Left kidney (tissue), 2 donors: ENCODE data around the gene WIPF3. TPM values are rescaled to one million over a fixed set of nuclear protein-coding genes. Genes with fewer than 3 reads are reported as not detected.
"Not testable (repeated sequence)": the region's sequence is repeated elsewhere in the genome, so short reads cannot be mapped to it uniquely, and the experiment has no call there.

Experiments used
- DNase-seq: peaks from one replicate; pipeline ENCODE4 v3.0.0-alpha.2; 2013
- polyA plus RNA-seq: library from polyadenylated mRNA; unstranded; fragments of 120-200 nt; gene quantifications from one replicate; pipeline ENCODE4 v1.2.1, GENCODE V29; 2013; ENCODE audit not compliant: insufficient read length

The WIPF3 gene
- polyA plus RNA-seq, 1 donor, result 5.9 TPM

DNA sequence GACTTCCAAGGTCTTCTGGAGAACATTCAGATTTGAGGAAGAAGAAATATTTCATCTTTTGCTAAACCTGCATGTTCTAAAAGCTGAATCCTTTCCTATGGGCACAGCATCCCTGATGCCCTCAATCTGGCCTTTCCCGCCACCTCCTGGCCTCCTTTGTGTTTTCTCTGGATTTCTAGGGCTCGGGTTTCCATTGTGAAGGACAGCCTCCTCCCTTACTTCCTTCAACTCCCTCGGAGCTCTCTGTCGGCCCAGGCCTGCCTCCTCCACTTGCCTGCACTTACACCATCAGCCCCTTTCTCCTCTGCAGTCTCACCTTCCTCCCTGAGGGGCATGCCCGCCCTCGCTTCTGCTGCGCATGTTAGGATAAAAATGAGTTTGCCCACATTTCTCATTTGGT lies 75.4 kb downstream of the WIPF3 start:
- DNase-seq, result no peak

DNA sequence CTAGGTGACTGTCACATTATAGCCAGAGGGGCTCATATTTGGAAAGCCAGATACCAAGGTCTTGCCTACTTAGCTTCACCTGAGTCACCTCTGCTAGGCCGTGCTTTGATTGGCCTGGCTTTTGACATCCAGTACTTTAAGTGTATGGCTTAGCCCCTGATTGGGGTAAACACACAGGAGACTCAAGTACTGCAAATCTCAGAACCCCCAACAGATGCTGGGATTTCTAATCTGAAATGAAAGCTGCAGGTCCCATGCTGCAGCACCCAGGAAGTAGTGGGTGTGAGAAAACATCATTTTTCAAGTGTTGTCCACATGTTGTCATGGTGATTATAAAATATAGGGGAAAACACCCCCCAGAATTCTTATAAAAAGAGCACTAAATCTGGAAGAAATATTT lies 76.2 kb downstream of the WIPF3 start:
- no peak for DNase-seq

DNA sequence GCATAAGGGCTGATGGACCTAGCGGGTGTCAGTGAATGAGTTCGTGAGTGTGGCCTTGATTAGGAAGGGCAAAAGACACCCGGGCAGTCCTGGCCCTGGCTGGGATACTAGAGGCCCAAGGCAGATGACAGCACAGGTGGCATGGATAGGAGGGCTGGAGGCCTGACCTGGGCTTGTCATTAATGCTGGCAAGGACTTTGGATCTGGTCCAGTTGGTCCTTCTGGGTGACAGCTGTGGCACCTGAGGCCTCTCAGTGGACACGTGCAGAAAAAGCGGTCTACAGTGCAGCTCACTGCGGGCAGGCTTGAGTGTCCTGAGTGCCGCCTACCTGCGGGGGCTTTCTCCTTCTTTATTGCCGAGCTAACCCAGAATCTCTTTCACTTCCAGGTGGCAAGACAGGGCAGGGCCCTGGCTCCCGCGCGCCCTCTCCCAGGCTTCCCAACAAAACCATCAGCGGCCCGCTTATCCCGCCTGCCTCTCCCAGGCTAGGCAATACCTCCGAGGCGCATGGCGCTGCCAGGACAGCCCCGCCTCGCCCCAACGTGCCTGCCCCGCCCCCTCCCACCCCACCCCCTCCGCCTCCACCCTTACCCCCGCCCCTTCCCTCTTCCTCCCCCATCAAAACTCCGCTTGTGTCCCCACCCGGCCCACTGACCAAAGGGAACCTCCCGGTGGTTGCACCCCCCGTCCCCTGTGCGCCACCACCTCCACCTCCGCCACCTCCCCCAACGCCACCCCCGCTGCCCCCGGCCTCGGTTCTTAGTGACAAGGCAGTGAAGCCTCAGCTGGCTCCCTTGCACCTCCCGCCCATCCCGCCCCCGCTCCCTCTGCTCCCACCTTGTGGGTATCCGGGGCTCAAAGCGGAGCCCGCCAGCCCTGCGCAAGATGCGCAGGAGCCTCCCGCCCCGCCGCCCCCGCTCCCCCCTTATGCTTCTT lies 77.4 kb downstream of the WIPF3 start:
- DNase-seq, result no peak

DNA sequence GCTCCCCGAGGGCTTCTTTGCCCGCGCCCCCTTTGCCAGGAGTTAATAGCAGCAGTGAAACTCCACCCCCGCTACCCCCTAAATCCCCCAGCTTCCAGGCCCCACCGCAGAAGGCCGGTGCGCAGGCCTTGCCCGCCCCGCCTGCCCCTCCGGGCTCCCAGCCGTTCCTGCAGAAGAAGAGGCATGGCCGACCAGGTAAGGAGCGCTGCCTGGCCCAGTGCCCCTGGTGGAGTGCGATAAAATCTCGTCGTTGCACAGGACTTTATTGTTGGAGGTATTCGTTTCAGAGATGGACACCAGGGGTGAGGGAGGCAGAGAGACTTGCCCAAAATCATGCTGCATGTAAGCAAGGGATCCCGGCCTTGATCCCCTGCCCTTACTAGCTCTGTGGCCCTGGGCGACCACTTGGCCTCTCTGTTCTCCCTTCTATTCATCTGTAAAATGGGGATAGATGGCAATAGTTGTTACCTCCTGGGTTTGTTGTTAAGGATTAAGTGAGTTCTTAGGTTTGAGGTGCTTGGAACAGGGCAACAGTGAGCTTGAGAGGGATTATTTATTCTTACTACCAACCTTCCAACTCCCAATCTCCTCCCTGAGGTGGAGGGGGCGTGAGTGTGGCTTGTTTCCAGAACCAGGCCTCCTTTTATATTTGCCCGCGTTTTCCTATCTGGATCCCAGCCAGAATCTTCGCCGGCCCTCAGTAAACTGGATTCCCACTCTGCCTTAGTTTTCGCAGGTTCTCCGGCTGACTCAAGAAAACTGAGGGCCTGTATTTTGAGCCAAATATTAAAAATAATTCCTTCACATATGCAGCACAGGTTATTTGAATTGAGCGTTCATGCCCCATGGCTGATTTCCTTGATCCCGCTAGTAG lies 78.3 kb downstream of the WIPF3 start:
- no peak for DNase-seq

DNA sequence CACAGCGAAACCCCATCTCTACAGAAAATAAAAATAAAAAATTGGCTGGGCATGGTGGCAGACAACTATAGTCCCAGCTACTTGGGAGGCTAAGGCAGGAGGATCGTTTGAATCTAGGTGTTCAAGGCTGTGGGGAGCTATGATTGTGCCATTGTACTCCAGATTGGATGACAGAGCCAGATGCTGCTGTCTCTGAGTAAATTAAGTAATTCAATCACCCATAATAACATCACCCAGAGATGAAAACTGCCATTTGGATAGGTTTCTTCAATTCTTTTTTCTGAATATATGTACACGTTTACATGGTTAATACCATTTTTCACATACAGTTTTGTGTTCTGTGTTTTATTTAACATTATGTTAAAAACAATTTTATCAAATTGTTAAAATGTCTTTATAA lies 79.3 kb downstream of the WIPF3 start:
- DNase-seq, result no peak

DNA sequence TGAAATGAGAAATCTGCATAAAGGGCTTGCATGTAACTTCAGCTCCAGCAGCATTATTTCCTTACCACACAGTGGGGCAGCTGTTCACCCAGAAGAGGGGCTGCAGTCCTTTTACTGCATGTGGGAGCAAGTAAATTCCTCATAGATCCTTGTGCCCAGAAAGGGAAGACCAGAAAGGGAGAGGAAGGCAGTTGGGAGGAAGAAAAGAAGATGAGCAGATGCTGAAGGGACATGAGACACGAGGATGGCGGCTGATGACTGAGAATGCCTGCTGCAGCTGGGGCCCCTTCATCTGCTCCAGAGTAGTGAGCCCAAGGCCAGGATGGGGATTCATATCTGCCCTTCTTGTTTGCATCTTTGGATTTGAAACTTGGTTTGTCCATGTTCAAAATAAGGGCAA lies 80.5 kb downstream of the WIPF3 start:
- no peak for DNase-seq

DNA sequence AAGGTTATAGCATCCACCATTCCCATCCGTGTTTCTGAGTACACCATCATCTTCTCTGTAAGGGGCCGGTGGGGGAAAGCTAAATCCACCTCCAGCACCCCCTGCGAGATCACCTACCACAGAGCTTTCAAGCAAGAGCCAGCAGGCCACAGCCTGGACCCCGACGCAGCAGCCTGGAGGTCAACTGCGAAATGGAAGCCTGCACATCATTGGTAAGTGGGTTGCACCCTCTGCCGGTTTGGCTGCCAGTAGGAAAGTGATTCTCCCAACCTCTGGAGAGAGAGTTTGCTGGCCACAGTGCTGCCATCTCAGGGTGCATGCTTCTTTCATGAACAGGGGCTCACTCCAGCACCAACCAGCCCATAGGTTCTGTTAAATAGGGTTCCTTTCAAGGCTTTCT lies 81.7 kb downstream of the WIPF3 start:
- no peak for DNase-seq

DNA sequence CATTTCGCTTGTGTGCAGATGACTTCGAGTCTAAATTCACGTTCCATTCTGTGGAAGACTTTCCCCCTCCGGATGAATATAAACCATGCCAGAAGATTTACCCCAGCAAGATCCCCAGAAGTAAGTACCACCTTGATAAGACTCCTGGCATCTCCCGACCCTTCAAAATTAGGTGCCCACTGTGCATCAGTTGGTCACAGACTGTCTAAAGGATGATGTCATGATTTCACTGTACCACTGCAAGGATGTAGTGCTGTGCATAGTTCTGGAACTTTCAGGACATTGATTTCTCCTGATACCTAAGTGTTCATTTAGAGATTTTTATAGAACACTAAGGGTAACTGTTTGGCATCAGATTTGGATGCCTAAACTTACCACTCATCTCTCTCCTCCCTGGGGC lies 83.0 kb downstream of the WIPF3 start:
- DNase-seq, result no peak

DNA sequence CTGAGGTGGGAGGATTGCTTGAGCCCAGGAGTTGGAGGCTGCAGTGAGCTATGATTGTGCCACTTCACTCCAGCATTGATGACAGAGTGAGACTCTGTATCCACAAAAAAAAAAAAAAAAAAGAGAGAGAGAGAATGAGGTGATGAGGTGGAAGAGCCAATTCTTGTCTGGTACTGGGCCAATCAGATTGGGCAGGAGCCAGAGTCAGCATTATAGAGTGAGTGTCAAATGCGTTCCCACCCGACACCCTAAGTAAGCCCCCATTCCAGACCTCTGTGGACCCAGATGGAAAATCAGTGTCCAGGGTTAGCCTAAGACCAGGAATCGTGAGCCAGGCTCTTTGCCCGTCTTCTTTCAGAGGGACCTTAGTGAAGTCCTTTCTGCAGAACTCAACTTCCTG lies 83.9 kb downstream of the WIPF3 start:
- DNase-seq, result no peak

DNA sequence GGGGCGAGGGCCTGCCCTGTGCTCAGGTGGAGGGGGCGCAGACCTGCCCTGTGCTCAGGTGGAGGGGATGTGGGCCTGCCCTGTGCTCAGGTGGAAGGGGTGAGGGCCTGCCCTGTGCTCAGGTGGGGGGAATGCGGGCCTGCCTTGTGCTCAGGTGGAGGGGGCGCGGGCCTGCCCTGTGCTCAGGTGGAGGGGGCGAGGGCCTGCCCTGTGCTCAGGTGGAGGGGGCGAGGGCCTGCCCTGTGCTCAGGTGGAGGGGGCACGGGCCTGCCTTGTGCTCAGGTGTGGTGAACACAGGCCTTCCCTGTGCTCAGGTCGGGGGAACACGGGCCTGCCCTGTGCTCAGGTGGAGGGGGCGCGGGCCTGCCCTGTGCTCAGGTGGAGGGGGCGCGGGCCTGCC lies 84.5 kb downstream of the WIPF3 start:
- not testable (repeated sequence) for DNase-seq

DNA sequence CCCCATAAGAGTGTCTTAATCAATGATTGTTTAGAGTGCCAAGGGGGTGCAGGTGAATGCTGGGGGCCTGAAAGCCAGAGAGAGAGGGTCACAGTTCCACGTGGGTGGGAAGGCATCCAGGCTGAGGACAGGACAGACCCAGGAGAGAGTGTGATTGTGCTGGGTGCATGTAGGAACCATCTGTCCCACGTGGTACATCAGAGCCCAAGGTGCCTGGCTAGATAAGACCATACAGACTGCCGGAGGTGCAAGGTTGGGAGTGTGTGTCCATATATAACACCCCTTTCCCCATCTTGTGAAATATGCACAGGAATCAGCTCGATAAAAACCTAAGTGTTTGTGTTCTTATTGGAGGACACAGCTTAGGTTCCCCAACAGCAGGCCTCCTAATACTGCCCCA lies 85.5 kb downstream of the WIPF3 start:
- no peak for DNase-seq

DNA sequence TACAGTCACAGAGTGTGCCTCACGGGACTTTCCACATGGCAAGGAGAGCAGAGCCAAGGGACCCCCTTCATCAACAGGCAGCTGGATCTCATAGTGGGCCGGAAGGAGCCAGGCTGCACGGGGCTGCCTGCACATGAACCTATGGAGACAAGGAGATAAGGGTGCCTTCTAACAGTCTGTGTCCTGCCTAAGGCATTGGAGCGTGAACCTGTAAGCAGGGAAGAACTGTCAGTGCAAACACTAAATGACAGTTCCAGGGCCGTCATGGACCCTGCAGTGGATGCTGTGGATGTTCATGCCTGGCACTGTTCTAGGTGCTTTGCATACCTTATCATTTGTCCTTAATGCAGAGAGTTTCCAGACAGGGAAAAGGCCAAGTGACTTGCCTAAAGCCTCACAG lies 85.9 kb downstream of the WIPF3 start:
- DNase-seq, result no peak

DNA sequence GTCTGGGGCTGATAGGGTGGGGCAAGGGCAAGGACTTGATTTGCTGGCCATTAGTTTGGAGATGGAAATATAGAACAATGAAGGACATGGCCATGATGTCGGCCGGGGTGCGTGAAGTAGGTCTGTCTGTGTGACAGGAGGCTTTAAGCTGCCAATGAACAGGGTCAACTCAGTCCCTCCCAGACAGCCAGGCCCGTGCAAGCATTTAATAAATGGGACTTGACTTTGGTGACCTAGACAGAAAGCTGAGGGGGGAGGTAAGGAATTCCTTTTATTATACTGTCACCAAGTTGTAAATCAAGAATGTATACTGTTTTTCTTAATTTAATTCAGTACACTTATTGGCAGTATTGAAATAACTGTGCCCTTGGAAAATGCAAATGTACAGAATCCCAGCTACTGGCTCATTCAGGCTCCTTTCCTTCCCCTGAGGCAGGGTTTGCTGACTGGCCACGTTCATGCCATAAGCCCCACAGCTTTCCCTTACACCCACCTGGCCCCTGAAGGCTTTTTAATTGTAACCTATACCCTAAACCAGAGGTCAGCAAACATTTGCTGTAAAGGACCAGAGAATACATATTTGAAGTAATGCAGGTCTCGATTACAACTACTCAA lies 87.2 kb downstream of the WIPF3 start:
- DNase-seq, result no peak

DNA sequence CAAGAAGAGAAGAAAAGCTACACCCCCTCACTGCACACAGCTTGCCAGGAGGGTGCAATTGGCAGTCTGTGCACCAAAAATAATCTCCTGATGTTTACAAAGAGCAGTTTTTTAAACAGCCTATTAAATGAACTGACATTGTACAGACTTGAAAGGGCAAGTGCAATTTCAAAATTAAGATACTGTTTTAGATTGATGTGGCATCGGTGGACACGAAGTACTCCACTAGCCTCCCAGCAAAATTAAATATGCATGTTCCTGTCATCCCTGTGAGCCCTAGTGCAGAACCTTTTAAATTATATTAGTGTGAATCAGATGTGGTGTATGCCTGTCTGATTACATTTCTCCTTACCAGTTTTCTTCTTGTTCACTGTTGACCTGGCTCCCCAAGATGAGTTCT lies 87.9 kb downstream of the WIPF3 start:
- DNase-seq, result no peak

DNA sequence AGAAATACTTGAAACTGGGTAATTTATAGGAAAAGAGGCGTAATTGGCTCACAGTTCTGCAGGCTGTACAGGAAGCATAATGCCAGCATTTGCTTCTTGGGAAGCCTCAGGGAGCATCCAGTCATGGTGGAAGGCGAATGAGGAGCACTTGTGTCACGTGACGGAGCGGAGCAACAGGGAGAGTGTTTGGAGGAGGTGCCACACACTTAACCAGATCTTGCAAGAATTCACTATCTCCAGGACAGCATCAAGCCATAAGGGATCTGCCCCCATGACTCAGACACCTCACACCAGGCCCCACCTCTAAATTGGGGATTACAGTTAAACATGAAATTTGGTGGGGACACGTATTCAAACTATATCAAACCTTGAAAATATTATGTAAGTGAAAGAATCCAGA lies 89.3 kb downstream of the WIPF3 start:
- DNase-seq, result no peak

DNA sequence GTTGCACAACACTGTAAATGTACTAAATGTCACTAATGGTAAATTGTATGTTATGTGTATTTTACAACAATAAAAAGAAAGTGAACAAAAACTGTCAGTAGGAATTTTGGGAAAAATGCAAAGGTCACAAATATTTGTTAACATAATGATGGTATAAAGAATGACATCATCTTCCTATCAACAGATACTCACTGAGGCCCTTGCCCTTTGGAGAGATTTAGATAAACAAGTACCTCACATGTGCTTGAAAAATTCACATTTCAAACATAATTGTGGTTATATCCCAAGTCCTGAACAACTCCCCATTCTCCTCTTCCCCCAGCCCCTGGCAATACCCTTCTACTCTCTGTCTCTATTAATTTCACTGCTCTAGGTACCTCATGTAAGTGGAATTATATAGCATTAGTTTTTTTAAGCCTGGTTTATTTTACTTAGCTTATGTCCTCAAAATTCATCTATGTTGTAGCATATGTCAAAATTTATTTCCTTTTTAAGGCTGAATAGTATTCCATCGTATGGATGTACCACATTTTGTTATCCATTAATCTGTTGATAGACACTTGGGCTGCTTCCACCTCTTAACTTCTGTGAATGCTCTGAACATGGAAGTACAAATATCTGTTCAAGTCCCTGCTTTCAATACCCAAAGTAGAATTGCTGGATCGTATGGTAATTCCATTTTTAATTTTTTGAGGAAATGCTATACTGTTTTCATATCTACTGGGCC lies 90.5 kb downstream of the WIPF3 start:
- DNase-seq, result no peak

DNA sequence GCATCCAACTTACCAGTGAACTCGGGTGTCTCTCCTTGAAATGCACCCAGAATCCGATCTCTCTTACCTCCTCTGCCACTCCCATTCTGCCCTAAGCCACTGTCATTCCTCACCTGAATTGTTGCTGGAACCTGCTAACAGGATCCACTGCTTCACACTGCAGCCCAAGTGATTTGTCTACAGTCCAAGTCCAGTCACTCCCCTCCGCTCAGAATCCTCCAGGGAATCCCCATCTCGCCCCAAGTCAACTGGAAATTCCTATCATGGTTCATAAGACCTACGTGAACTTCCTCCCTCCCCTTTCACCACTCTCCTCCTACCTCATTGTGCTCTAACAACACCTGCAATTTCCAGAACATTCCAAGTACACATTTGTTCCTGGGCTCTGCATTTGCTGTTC lies 92.0 kb downstream of the WIPF3 start:
- DNase-seq, result no peak

DNA sequence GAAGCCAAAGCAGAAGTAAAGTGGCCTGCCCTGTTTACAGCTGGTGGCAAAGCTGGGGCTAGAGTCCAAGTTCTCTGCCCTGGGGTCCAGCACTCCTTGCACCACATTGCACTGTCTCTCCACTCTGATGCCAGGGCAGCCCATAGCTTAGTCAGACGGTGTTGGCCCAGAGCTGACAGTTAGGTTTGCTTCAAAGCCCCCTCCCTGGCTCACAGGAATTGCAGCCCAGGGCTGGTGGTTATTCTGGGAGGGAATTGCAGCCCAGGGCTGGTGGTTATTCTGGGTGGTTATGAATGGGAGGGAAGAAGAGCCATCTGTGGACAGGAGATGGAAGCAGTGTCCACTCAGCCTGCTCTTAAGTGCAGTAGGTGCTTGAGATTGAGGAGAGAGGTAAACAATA lies 94.4 kb downstream of the WIPF3 start:
- no peak for DNase-seq

DNA sequence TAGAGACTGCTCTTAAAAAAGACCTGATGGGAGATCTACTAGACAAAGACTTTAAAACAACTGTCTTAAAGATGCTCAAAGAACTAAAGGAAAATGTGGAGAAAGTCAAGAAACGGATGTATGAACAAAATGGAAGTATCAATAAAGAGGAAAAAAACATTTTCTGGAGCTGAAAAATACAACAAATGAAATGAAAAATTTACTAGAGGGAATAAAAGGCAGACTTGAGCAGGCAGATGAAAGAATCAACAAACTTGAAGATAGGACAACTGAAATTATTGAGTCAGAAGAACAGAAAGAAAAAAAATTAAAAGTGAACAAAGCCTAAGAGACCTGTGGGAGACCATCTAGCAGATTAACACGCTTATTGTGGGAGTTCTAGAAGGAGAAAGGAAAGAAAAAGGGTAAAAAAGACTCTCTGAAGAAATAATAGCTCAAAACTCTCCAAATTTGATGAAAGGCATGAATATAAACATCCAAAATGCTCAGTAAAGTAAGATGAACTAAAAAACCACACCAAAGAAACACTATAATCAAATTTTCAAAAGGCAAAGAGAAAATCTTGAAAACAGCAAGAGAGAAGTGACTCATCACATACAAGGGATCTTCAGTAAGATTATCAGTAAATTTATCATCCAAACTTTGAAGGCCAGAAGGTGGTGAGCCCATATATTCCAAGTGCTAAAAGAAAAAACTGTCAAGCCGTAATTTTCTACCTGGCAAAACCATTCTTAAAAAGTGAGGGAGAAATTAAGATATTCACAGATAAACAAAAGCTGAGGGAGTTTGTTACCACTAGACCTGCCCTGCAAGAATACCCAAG lies 100.1 kb downstream of the WIPF3 start:
- no peak for DNase-seq

DNA sequence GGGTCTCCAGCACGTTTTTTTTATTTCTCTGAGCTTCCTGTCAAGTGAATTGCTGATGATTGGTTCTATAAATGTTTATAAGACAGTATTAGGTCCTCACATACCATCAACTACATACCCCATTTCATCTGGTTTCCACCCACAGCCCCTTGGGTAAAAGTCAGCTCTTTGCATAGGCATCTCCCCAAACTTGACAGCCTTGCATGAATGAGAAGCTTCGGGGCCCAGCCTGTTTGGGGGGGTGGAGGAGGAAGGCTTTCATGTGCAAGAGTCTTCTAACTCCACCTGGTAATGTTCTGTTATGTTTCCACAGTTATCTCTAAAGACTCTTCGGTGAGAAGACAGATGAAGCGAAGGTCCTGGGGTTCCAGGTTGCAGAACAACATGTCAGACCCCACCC lies 107.9 kb downstream of the WIPF3 start:
- DNase-seq, result no peak
